GM23338 (cell line): ENCODE data around the gene ICAM4. TPM values are rescaled to one million over a fixed set of nuclear protein-coding genes. Genes with fewer than 3 reads are reported as not detected.

Source experiments
- ATAC-seq: fragments of 200-7000 bp; cut with Tn5 transposase; 3 replicates; pipeline ENCODE4 v1.9.1; 2020
- DNase-seq: peaks from one replicate; pipeline ENCODE4 v3.0.0-alpha.2; 2015; ENCODE audit warnings: low spot score
- H2AFZ ChIP-seq: fragments of 200-600 bp; sonication (generic); 2 replicates; pipeline ENCODE4 v1.8.0; 2016; ENCODE audit warnings: antibody characterized with exemption, mild to moderate bottlenecking, moderate library complexity
- H3F3A ChIP-seq: fragments of 200-600 bp; sonication (generic); replicated peaks from 2 replicates; pipeline ENCODE4 v1.8.0; 2017; ENCODE audit warnings: antibody characterized with exemption, mixed run types, low read depth
- H3K27ac ChIP-seq: fragments of 200-600 bp; sonication (generic); 2 replicates; pipeline ENCODE4 v1.6.1; 2016; ENCODE audit warnings: low read depth
- H3K27me3 ChIP-seq: fragments of 200-600 bp; sonication (generic); 2 replicates; pipeline ENCODE4 v1.8.0; 2016; ENCODE audit warnings: mild to moderate bottlenecking, mixed run types, moderate library complexity; ENCODE audit not compliant: insufficient read depth
- H3K36me3 ChIP-seq: fragments of 200-600 bp; sonication (generic); 2 replicates; pipeline ENCODE4 v1.8.0; 2016; ENCODE audit warnings: mild to moderate bottlenecking; ENCODE audit not compliant: insufficient read depth
- H3K4me1 ChIP-seq: fragments of 200-600 bp; sonication (generic); 2 replicates; pipeline ENCODE4 v1.8.0; 2016; ENCODE audit warnings: mild to moderate bottlenecking, moderate library complexity; ENCODE audit not compliant: insufficient read depth
- H3K4me2 ChIP-seq: fragments of 200-600 bp; sonication (generic); 2 replicates; pipeline ENCODE4 v1.7.1; 2017; ENCODE audit warnings: mixed run types
- H3K4me3 ChIP-seq: fragments of 200-600 bp; sonication (generic); 2 replicates; pipeline ENCODE4 v1.6.1; 2016; ENCODE audit warnings: mixed run types
- H3K79me2 ChIP-seq: fragments of 200-600 bp; sonication (generic); replicated peaks from 2 replicates; pipeline ENCODE4 v1.8.0; 2017; ENCODE audit warnings: mild to moderate bottlenecking; ENCODE audit not compliant: insufficient read depth
- H3K9me2 ChIP-seq: fragments of 200-600 bp; sonication (generic); 2 replicates; pipeline ENCODE4 v1.8.0; 2017; ENCODE audit not compliant: insufficient read depth
- H4K20me1 ChIP-seq: fragments of 200-600 bp; sonication (generic); replicated peaks from 2 replicates; pipeline ENCODE4 v1.8.0; 2017; ENCODE audit warnings: mild to moderate bottlenecking; ENCODE audit not compliant: insufficient read depth
- H3K27ac Mint-ChIP-seq: 2 replicates; pipeline ENCODE4 v1.8.0; 2020; ENCODE audit warnings: inconsistent platforms, mild to moderate bottlenecking, moderate library complexity, mixed read lengths
- H3K27me3 Mint-ChIP-seq: 3 replicates; pipeline ENCODE4 v1.8.0; 2022; ENCODE audit warnings: low read depth, mild to moderate bottlenecking, moderate library complexity, mixed read lengths, inconsistent platforms; ENCODE audit not compliant: insufficient read depth, poor library complexity
- H3K36me3 Mint-ChIP-seq: 3 replicates; pipeline ENCODE4 v1.8.0; 2021; ENCODE audit warnings: low read depth, mild to moderate bottlenecking, inconsistent platforms, moderate library complexity, mixed read lengths
- H3K4me1 Mint-ChIP-seq: 3 replicates; pipeline ENCODE4 v1.8.0; 2020; ENCODE audit warnings: mild to moderate bottlenecking, inconsistent platforms, mixed read lengths
- H3K4me3 Mint-ChIP-seq: 3 replicates; pipeline ENCODE4 v1.8.0; 2021; ENCODE audit warnings: moderate library complexity, mild to moderate bottlenecking, inconsistent platforms, mixed read lengths
- H3K9me3 Mint-ChIP-seq: 3 replicates; pipeline ENCODE4 v1.8.0; 2020; ENCODE audit warnings: moderate library complexity, mild to moderate bottlenecking, inconsistent platforms, mixed read lengths
- CREB1 ChIP-seq: fragments of 250-450 bp; sonication (Bioruptor Pico); IDR thresholded peaks from 2 replicates; pipeline ENCODE4 v1.5.0; 2020; ENCODE audit warnings: low read depth, mild to moderate bottlenecking, moderate library complexity
- ETS1 ChIP-seq: IDR thresholded peaks from 2 replicates; pipeline ENCODE4 v1.6.1; 2016; ENCODE audit warnings: antibody characterized with exemption
- EZH2 ChIP-seq: fragments of 200-600 bp; sonication (generic); IDR thresholded peaks from one replicate; pipeline ENCODE4 v1.8.0; 2017; ENCODE audit warnings: antibody characterized with exemption, mild to moderate bottlenecking, low read depth; ENCODE audit not compliant: unreplicated experiment
- EZH2phosphoT487 ChIP-seq: fragments of 200-600 bp; sonication (generic); IDR thresholded peaks from one replicate; pipeline ENCODE4 v1.8.1; 2018; ENCODE audit warnings: antibody characterized with exemption; ENCODE audit not compliant: unreplicated experiment
- POLR2AphosphoS5 ChIP-seq: IDR thresholded peaks from 2 replicates; pipeline ENCODE4 v1.6.1; 2016; ENCODE audit warnings: antibody characterized with exemption, low read depth
- ZNF114 ChIP-seq: fragments of 250-450 bp; sonication (Bioruptor Pico); IDR thresholded peaks from 2 replicates; pipeline ENCODE4 v1.5.0; 2020; ENCODE audit warnings: mild to moderate bottlenecking, moderate library complexity
- ZNF331 ChIP-seq: fragments of 250-450 bp; sonication (Bioruptor Pico); IDR thresholded peaks from 2 replicates; pipeline ENCODE4 v1.5.0; 2020; ENCODE audit warnings: low read depth, mild to moderate bottlenecking, moderate library complexity
- polyA plus RNA-seq: library from polyadenylated mRNA; unstranded; fragments of >200 nt; fragmentation: Nextera tagmentation; extraction: Ambion mirVana; gene quantifications from 2 replicates; pipeline ENCODE4 v1.2.1, GENCODE V29; 2016
- total RNA-seq: library from RNA; depleted of rRNA; stranded (reverse); fragments of >200 nt; shearing (Covaris generic); gene quantifications from 2 replicates; pipeline ENCODE4 v1.2.3, GENCODE V29; 2014
- TF ChIP-seq, protein P1 (sequence below): fragments of 250-450 bp; sonication (Bioruptor Pico); IDR thresholded peaks from 2 replicates; pipeline ENCODE4 v1.5.0; 2020; ENCODE audit warnings: mild to moderate bottlenecking, moderate library complexity

ICAM4 gene
- total and polyA plus RNA-seq, 2 experiments from 2014 or later: 0.81 to 1.0 TPM

DNA sequence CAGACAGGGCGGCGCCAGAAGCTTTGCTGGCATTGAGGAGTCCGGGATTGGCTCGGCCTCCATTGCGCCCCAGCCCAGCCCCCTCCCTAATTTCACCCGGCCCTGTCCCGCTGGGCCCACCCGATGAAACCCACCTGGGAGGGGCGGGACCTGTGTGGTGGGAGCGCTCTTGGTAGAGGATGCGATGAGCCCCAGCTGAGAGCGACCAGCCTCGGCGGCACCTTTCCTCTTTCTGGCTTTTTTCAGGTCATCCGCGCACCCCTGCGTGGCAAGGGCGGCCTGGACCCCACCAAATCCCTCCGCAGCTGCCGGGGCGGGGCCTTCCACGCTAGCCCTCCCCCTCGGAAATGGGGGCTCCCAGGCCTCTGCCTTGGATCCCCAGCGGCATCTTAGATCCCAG lies 22.7 kb downstream of the ICAM4 start, which contains the start of gene ZGLP1 (continued):
- TF ChIP-seq, protein P1, sequence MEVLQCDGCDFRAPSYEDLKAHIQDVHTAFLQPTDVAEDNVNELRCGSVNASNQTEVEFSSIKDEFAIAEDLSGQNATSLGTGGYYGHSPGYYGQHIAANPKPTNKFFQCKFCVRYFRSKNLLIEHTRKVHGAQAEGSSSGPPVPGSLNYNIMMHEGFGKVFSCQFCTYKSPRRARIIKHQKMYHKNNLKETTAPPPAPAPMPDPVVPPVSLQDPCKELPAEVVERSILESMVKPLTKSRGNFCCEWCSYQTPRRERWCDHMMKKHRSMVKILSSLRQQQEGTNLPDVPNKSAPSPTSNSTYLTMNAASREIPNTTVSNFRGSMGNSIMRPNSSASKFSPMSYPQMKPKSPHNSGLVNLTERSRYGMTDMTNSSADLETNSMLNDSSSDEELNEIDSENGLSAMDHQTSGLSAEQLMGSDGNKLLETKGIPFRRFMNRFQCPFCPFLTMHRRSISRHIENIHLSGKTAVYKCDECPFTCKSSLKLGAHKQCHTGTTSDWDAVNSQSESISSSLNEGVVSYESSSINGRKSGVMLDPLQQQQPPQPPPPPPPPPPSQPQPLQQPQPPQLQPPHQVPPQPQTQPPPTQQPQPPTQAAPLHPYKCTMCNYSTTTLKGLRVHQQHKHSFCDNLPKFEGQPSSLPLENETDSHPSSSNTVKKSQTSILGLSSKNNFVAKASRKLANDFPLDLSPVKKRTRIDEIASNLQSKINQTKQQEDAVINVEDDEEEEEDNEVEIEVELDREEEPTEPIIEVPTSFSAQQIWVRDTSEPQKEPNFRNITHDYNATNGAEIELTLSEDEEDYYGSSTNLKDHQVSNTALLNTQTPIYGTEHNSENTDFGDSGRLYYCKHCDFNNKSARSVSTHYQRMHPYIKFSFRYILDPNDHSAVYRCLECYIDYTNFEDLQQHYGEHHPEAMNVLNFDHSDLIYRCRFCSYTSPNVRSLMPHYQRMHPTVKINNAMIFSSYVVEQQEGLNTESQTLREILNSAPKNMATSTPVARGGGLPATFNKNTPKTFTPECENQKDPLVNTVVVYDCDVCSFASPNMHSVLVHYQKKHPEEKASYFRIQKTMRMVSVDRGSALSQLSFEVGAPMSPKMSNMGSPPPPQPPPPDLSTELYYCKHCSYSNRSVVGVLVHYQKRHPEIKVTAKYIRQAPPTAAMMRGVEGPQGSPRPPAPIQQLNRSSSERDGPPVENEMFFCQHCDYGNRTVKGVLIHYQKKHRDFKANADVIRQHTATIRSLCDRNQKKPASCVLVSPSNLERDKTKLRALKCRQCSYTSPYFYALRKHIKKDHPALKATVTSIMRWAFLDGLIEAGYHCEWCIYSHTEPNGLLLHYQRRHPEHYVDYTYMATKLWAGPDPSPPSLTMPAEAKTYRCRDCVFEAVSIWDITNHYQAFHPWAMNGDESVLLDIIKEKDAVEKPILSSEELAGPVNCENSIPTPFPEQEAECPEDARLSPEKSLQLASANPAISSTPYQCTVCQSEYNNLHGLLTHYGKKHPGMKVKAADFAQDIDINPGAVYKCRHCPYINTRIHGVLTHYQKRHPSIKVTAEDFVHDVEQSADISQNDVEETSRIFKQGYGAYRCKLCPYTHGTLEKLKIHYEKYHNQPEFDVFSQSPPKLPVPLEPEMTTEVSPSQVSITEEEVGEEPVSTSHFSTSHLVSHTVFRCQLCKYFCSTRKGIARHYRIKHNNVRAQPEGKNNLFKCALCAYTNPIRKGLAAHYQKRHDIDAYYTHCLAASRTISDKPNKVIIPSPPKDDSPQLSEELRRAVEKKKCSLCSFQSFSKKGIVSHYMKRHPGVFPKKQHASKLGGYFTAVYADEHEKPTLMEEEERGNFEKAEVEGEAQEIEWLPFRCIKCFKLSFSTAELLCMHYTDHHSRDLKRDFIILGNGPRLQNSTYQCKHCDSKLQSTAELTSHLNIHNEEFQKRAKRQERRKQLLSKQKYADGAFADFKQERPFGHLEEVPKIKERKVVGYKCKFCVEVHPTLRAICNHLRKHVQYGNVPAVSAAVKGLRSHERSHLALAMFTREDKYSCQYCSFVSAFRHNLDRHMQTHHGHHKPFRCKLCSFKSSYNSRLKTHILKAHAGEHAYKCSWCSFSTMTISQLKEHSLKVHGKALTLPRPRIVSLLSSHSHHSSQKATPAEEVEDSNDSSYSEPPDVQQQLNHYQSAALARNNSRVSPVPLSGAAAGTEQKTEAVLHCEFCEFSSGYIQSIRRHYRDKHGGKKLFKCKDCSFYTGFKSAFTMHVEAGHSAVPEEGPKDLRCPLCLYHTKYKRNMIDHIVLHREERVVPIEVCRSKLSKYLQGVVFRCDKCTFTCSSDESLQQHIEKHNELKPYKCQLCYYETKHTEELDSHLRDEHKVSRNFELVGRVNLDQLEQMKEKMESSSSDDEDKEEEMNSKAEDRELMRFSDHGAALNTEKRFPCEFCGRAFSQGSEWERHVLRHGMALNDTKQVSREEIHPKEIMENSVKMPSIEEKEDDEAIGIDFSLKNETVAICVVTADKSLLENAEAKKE: no peak
- TF ChIP-seq ZNF114: no peak
- no peak for TF ChIP-seq ZNF331
- TF ChIP-seq CREB1: no peak
- no peak for TF ChIP-seq EZH2

GRCh38 chr19:10315335-10316214 lies 28.8 kb downstream of the ICAM4 start, which contains the start of gene FDX2:
Gene FDX2, minus strand, starts transcription at chr19:10316015. Its CDS starts 19 bp downstream, at chr19:10315996.
- ATAC-seq (peak; percentile 90), DNase-seq (peak; percentile 95)
- Histone ChIP-seq H4K20me1 (peaks cover 3% of the 10 kb centered on the region; the same call in 1 of the 2 replicates), H3K79me2 (peaks cover 6% of the 10 kb centered on the region), H2AFZ (peak within 1 kb of the TSS; percentile 96), H3K4me1 (peaks cover 12% of the 10 kb centered on the region; the same call in 1 of the 2 replicates), H3K36me3 (peaks cover 3% of the 10 kb centered on the region; the same call in 1 of the 2 replicates), H3K4me2 (peak within 1 kb of the TSS; percentile 92), H3K9me2 (no peaks in the 10 kb centered on the region), H3K4me3 (peak within 1 kb of the TSS; percentile 92), H3F3A (peaks cover 12% of the 10 kb centered on the region), H3K27ac (peak within 1 kb of the TSS; percentile 83; the same call in 1 of the 2 replicates), H3K27me3 (no peaks in the 10 kb centered on the region)
- Mint-ChIP-seq H3K27ac (peak within 1 kb of the TSS; percentile 92), H3K4me1 (peaks cover 13% of the 10 kb centered on the region; the same call in 2 of the 3 replicates), H3K9me3 (no peaks in the 10 kb centered on the region), H3K36me3 (peaks cover 32% of the 10 kb centered on the region), H3K27me3 (peaks cover 12% of the 10 kb centered on the region), H3K4me3 (peak within 1 kb of the TSS; percentile 94)
- 0 out of 2 replicates have a peak, but pooled peaks have one; percentile 35 for TF ChIP-seq ETS1
- no peak for TF ChIP-seq EZH2
- TF ChIP-seq POLR2AphosphoS5: peak; percentile 86
- no peak for TF ChIP-seq EZH2phosphoT487
